Endothelial cell (in vitro differentiated cells): Measurements from ENCODE around the gene FANCC. TPM values are rescaled to one million over a fixed set of nuclear protein-coding genes. Genes with fewer than 3 reads are reported as not detected.
"Not testable (repeated sequence)": the region's sequence is repeated elsewhere in the genome, so short reads cannot be mapped to it uniquely, and the experiment has no call there.

Source experiments
- DNase-seq: peaks from one replicate; pipeline ENCODE4 v3.0.0; 2021; ENCODE audit warnings: low spot score
- H3K27ac Mint-ChIP-seq: one replicate; pipeline ENCODE4 v1.8.0; 2021; ENCODE audit warnings: mixed read lengths, inconsistent platforms; ENCODE audit not compliant: unreplicated experiment
- H3K27me3 Mint-ChIP-seq: one replicate; pipeline ENCODE4 v1.8.0; 2021; ENCODE audit warnings: mild to moderate bottlenecking, moderate library complexity, mixed read lengths, inconsistent platforms; ENCODE audit not compliant: unreplicated experiment
- H3K36me3 Mint-ChIP-seq: one replicate; pipeline ENCODE4 v1.8.0; 2021; ENCODE audit warnings: mild to moderate bottlenecking, low read depth, mixed read lengths, inconsistent platforms; ENCODE audit not compliant: unreplicated experiment
- H3K4me1 Mint-ChIP-seq: one replicate; pipeline ENCODE4 v1.8.0; 2021; ENCODE audit warnings: mild to moderate bottlenecking, mixed read lengths, inconsistent platforms; ENCODE audit not compliant: unreplicated experiment
- H3K4me3 Mint-ChIP-seq: one replicate; pipeline ENCODE4 v1.8.0; 2021; ENCODE audit warnings: mild to moderate bottlenecking, mixed read lengths, inconsistent platforms; ENCODE audit not compliant: unreplicated experiment
- H3K9me3 Mint-ChIP-seq: one replicate; pipeline ENCODE4 v1.8.0; 2021; ENCODE audit warnings: mixed read lengths, inconsistent platforms; ENCODE audit not compliant: unreplicated experiment
- total RNA-seq: library from RNA; stranded (reverse); fragmentation: NEBNext Ultra II Directional; extraction: Animal tissue kit (Norgen Biotek cat#: 25700); gene quantifications from one replicate; pipeline ENCODE4 v1.2.1, GENCODE V29; 2021; ENCODE audit not compliant: unreplicated experiment
- TF ChIP-seq, protein P1 (sequence below): fragments of 200-600 bp; sonication (generic); IDR thresholded peaks from one replicate; pipeline ENCODE4 v1.5.0; 2021; ENCODE audit warnings: antibody characterized with exemption; ENCODE audit not compliant: unreplicated experiment

FANCC gene
- total RNA-seq, 1 donor from 2014 or later: 16.7 TPM

DNA sequence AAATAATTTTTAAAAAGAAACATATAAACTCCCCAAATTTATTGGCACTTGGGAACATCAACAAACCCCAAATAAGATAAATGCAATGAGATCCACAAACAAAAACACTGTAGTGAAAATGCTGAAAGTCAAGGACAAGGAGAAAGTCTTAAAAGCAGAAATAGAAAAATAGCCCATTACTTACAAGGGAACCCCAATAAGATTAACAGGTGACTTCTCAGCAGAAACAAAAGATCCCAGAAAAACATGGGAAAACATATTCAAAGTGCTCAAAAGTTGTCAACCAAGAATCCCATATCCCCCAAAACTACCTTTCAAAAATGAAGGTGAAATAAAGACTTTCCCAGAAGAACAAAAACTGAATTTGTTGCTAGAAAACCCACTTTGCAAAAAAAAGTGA, 40.0 kb downstream of the FANCC start:
- H3K9me3 Mint-ChIP-seq: no peaks in the 10 kb centered on the region
- H3K27me3 Mint-ChIP-seq: peaks cover 3% of the 10 kb centered on the region
- DNase-seq: no peak
- H3K4me1 Mint-ChIP-seq: no peaks in the 10 kb centered on the region
- H3K27ac Mint-ChIP-seq: no peak overlapping the region
- TF ChIP-seq, protein P1, sequence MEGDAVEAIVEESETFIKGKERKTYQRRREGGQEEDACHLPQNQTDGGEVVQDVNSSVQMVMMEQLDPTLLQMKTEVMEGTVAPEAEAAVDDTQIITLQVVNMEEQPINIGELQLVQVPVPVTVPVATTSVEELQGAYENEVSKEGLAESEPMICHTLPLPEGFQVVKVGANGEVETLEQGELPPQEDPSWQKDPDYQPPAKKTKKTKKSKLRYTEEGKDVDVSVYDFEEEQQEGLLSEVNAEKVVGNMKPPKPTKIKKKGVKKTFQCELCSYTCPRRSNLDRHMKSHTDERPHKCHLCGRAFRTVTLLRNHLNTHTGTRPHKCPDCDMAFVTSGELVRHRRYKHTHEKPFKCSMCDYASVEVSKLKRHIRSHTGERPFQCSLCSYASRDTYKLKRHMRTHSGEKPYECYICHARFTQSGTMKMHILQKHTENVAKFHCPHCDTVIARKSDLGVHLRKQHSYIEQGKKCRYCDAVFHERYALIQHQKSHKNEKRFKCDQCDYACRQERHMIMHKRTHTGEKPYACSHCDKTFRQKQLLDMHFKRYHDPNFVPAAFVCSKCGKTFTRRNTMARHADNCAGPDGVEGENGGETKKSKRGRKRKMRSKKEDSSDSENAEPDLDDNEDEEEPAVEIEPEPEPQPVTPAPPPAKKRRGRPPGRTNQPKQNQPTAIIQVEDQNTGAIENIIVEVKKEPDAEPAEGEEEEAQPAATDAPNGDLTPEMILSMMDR: no peak
- H3K36me3 Mint-ChIP-seq: no peaks in the 10 kb centered on the region
- H3K4me3 Mint-ChIP-seq: no peak overlapping the region

DNA sequence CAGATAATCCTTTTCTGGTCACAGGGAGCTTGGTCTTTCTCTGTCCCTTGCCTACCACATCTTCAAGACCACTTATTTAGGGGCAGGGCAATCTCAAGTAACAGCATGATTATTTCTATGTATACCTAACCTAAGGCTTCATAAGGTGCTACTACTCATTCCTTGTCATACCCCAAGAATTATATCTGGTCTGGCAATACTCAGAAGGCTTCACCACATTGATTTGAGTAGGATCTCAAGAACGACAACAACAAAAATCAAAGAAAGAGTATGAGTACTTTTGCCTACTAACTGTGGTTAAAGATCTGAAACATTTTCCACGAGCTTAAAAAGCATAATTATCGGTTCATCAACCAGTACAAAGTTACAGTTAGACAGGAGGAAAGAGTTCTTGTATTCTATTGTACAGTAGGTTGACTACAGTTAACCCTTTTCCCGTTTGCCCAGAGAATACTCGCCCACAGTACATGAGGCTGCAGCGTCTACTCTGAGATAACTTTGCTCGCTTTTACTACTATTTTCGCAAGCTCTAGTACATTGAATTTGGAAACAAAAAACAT, 41.0 kb downstream of the FANCC start:
- Mint-ChIP-seq H3K4me3 (no peak overlapping the region), H3K9me3 (no peaks in the 10 kb centered on the region), H3K36me3 (no peaks in the 10 kb centered on the region), H3K27me3 (peaks cover 3% of the 10 kb centered on the region), H3K4me1 (no peaks in the 10 kb centered on the region), H3K27ac (no peak overlapping the region)
- DNase-seq: no peak
- TF ChIP-seq, protein P1: no peak

DNA sequence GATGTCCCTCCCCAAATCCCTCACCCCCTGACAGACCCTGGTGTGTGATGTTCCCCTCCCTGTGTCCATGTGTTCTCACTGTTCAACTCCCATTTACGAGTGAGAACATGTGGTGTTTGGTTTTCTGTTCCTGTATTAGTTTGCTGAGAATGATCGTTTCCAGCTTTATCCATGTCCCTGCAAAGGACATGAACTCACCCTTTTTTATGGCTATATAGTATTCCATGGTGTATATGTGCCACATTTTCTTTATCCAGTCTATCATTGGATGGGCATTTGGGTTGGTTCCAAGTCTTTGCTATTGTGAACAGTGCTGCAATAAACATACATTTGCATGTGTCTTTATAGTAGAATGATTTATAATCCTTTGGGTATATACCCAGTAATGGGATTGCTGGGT, 43.3 kb downstream of the FANCC start:
- not testable (repeated sequence) for DNase-seq, H3K9me3 Mint-ChIP-seq, H3K27ac Mint-ChIP-seq, H3K4me3 Mint-ChIP-seq, H3K27me3 Mint-ChIP-seq, H3K4me1 Mint-ChIP-seq, H3K36me3 Mint-ChIP-seq

DNA sequence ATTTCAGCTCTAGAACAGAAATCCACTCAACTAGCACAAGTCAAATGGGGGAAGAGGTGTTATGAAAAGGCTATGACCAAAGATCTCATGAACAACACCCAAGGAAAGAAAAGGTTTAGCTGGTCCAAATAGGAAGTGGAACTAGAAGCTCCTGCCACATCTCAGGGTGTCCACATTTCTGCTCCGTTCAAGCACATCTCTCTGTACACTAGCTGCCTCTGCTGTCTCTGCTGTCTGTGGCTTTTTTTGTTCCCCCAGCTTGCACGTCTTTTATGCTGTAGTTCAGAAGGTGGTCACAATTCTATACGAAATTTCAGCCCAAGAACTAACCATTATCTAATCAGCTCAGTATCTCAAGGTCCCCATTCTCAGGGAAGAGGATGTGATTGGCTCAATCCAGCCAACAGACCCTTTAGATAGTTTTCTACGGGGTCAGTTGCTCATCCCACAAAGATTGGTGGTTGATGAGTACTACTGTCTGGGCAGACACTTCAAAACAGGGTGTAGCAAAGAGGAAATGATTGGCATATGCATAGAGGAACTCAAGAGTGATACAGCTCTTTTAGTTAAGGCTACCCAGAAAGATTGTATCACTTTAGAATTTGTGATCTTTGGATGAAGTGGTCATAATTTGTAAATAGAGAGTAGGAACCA, 44.0 kb downstream of the FANCC start:
- Mint-ChIP-seq H3K4me3 (no peak overlapping the region), H3K36me3 (peaks cover 3% of the 10 kb centered on the region), H3K27ac (no peak overlapping the region), H3K9me3 (no peaks in the 10 kb centered on the region), H3K27me3 (peaks cover 3% of the 10 kb centered on the region), H3K4me1 (no peaks in the 10 kb centered on the region)
- DNase-seq: no peak
- TF ChIP-seq, protein P1: no peak

- Mint-ChIP-seq H3K9me3 (no peaks in the 10 kb centered on the region), H3K27me3 (peaks cover 3% of the 10 kb centered on the region), H3K4me1 (no peaks in the 10 kb centered on the region), H3K36me3 (peaks cover 3% of the 10 kb centered on the region), H3K27ac (no peak overlapping the region), H3K4me3 (no peak overlapping the region)
- no peak for DNase-seq
- TF ChIP-seq, protein P1: no peak
Observed at GRCh38 chr9:95272830-95273229, 44.7 kb downstream of the FANCC start.
